ENCODE measurements around the gene FAM234A. TPM values are rescaled to one million over a fixed set of nuclear protein-coding genes. Genes with fewer than 3 reads are reported as not detected.

Gene FAM234A
- total and polyA plus RNA-seq, 2 donors (not counting 3 experiments of a cell fraction or from before 2014, with no cell fraction given), result 70.4 to 89.4 TPM

GRCh38 chr16:193441-193840, 41.2 kb upstream of the FAM234A start:
- Histone ChIP-seq H3K9me3 (replicated peaks; ENCODE audit: control insufficient read depth, insufficient read depth, low read length) (no peaks in the 10 kb centered on the region), H2AFZ (ENCODE audit: low read depth, low read length) (no peak overlapping the region), H3K36me3 (ENCODE audit: control insufficient read depth in 2 of 2, extremely low read depth in 1 of 2, insufficient read depth in 2 of 2, low read length in 2 of 2) (peaks cover 23 to 59% of the 10 kb centered on the region in 2 experiments), H3K79me2 (ENCODE audit: control insufficient read depth, insufficient read depth, low read length) (no peaks in the 10 kb centered on the region), H3K27ac (ENCODE audit: insufficient read depth, low read depth, low read length) (no peak overlapping the region), H3K9me1 (replicated peaks; ENCODE audit: control insufficient read depth, extremely low read depth, insufficient read depth, low read length) (no peaks in the 10 kb centered on the region), H3K4me2 (ENCODE audit: insufficient read depth, low read length) (no peak overlapping the region), H3K4me3 (replicated peaks in 1 of 3; ENCODE audit: insufficient read depth in 1 of 3, low read depth in 1 of 3, low read length in 3 of 3) (no peak overlapping the region), H4K20me1 (replicated peaks; ENCODE audit: control insufficient read depth, extremely low read depth, insufficient read depth, low read length) (no peaks in the 10 kb centered on the region), H3K27me3 (ENCODE audit: control insufficient read depth in 2 of 2, insufficient read depth in 2 of 2, low read length in 2 of 2) (no peaks in the 10 kb centered on the region), H3K9ac (replicated peaks; ENCODE audit: extremely low read depth, insufficient read depth, low read length) (no peak overlapping the region), H3K4me1 (ENCODE audit: control insufficient read depth, extremely low read depth, insufficient read depth, low read length) (no peaks in the 10 kb centered on the region)
- intact Hi-C loops (cut with micrococcal nuclease) (no loop called here), dilution Hi-C loops (cut with MboI; ENCODE audit: extremely low pct_ligation_motif_present, low sequenced_read_pairs) (no loop called here)
- CTCF ChIA-PET, result interaction anchor here (1.0 kb wide), 1 partner anchor 86 kb away, joined by 3 read pairs; no protein-coding TSS in a partner anchor
- TF ChIP-seq CTCF (IDR thresholded peaks at IDR 0.05; ENCODE audit: extremely low read depth in 1 of 2, insufficient read depth in 1 of 2, low read depth in 1 of 2, low read length in 2 of 2) (no peak), POLR2AphosphoS5 (IDR thresholded peaks at IDR 0.05; ENCODE audit: insufficient read depth, low read depth, low read length) (no peak), FOS (IDR thresholded peaks at IDR 0.05; ENCODE audit: borderline replicate concordance, insufficient read depth, low read length) (no peak), MYC (IDR thresholded peaks at IDR 0.05; ENCODE audit: low read depth, low read length) (no peak), GATA2 (IDR thresholded peaks at IDR 0.05; ENCODE audit: insufficient read depth, insufficient read length, low read depth, low read length) (no peak), MAX (IDR thresholded peaks at IDR 0.05; ENCODE audit: insufficient read depth, insufficient read length) (no peak), EZH2 (IDR thresholded peaks at IDR 0.05; ENCODE audit: borderline replicate concordance, low read depth, low read length, severe bottlenecking) (no peak), POLR2A (IDR thresholded peaks at IDR 0.05; ENCODE audit: low read depth, low read length) (no peak), JUN (IDR thresholded peaks at IDR 0.05; ENCODE audit: borderline replicate concordance, insufficient read depth, insufficient read length, low read depth) (no peak)
- POLR2A ChIA-PET, result no interaction called here
- DNase-seq (ENCODE audit: low read depth, low spot score) (no peak), FAIRE-seq (no peak)
- no TSS peak for BruUV-seq (replicated peaks)

Measured in endothelial cell of umbilical vein (primary cell).